HepG2 (cell line): Measurements from ENCODE around the gene PPP1R13L. TPM values are rescaled to one million over a fixed set of nuclear protein-coding genes. Genes with fewer than 3 reads are reported as not detected.
A peak's percentile ranks its signal among the peaks of the same experiment; 100 is the strongest.

Experiments used
- ATF7-NPFF ChIP-seq: sonication (generic); formaldehyde crosslinking; IDR thresholded peaks from 2 replicates; pipeline ENCODE4 v1.8.1; 2023; ENCODE audit warnings: mild to moderate bottlenecking, low read depth, missing genetic modification reagents, moderate library complexity
- FOSL1 ChIP-seq: sonication (generic); formaldehyde crosslinking; IDR thresholded peaks from 2 replicates; pipeline ENCODE4 v1.9.0; 2021; ENCODE audit warnings: missing genetic modification reagents, borderline replicate concordance
- HDAC1 ChIP-seq: sonication (generic); formaldehyde crosslinking; IDR thresholded peaks from 2 replicates; pipeline ENCODE4 v1.5.1; 2020; ENCODE audit warnings: mild to moderate bottlenecking, missing genetic modification reagents
- NFKBIZ ChIP-seq: IDR thresholded peaks from 2 replicates; pipeline ENCODE4 v1.6.1; 2018; ENCODE audit warnings: missing genetic modification reagents, missing compliant biosample characterization
- PHF20 ChIP-seq: sonication (generic); formaldehyde crosslinking; IDR thresholded peaks from 2 replicates; pipeline ENCODE4 v1.5.0; 2020; ENCODE audit warnings: mild to moderate bottlenecking, missing genetic modification reagents
- PHF5A ChIP-seq: IDR thresholded peaks from one replicate; pipeline ENCODE4 v1.6.1; 2018; ENCODE audit warnings: low read depth, missing genetic modification reagents; ENCODE audit not compliant: unreplicated experiment
- TEAD3 ChIP-seq: optimal IDR thresholded peaks from 2 replicates; pipeline ENCODE3; 2016; ENCODE audit warnings: borderline replicate concordance
- ZNF121 ChIP-seq: sonication (generic); formaldehyde crosslinking; IDR thresholded peaks from 2 replicates; pipeline ENCODE4 v1.5.0; 2020; ENCODE audit warnings: mild to moderate bottlenecking, missing genetic modification reagents
- ZNF318 ChIP-seq: sonication (generic); formaldehyde crosslinking; IDR thresholded peaks from 2 replicates; pipeline ENCODE4 v1.4.0; 2020; ENCODE audit warnings: mild to moderate bottlenecking, missing genetic modification reagents
- ZNF333 ChIP-seq: sonication (generic); formaldehyde crosslinking; IDR thresholded peaks from 2 replicates; pipeline ENCODE4 v1.4.0; 2020; ENCODE audit warnings: mild to moderate bottlenecking, missing genetic modification reagents, borderline replicate concordance
- ZNF619 ChIP-seq: sonication (generic); formaldehyde crosslinking; IDR thresholded peaks from 2 replicates; pipeline ENCODE4 v1.4.0; 2020; ENCODE audit warnings: mild to moderate bottlenecking, missing genetic modification reagents
- ZSCAN22 ChIP-seq: sonication (generic); formaldehyde crosslinking; IDR thresholded peaks from 2 replicates; pipeline ENCODE4 v1.4.0; 2020; ENCODE audit warnings: mild to moderate bottlenecking, missing genetic modification reagents
- polyA plus RNA-seq, 8 experiments: library from polyadenylated mRNA; depleted of rRNA in 3 of 8; stranded (reverse) in 7 of 8; unstranded in 1 of 8; fragments of >200 nt; fragmentation: Illumina TruSeq in 4 of 8; extraction: Trizol in 4 of 8; gene quantifications; 2 replicates each; pipeline versions ENCODE4 v1.2.1 to v1.2.3, GENCODE V29; 2011 to 2016; ENCODE audit warnings: low read depth in 4 of 8, missing spikeins in 1 of 8, mixed read lengths in 1 of 8; ENCODE audit not compliant: insufficient read depth in 1 of 8
- total RNA-seq, 5 experiments: library from RNA; depleted of rRNA; stranded (reverse); fragments of >200 nt; fragmentation: Illumina TruSeq; extraction: Trizol; gene quantifications; 2 replicates each; pipeline ENCODE4 v1.2.3, GENCODE V29; 2016; ENCODE audit warnings: low read depth in 1 of 5
- TF ChIP-seq, protein P1 (sequence below), 2 experiments: IDR thresholded peaks; 2 replicates each; pipeline ENCODE4 v1.6.1; 2011 to 2012; ENCODE audit warnings: low read length in 2 of 2, borderline replicate concordance in 1 of 2, low read depth in 1 of 2, mild to moderate bottlenecking in 1 of 2, moderate library complexity in 1 of 2
- TF ChIP-seq, protein P2 (sequence below): sonication (generic); formaldehyde crosslinking; IDR thresholded peaks from 2 replicates; pipeline ENCODE4 v1.8.1; 2023; ENCODE audit warnings: mild to moderate bottlenecking, missing genetic modification reagents
- TF ChIP-seq, protein P3 (sequence below): sonication (generic); formaldehyde crosslinking; IDR thresholded peaks from 2 replicates; pipeline ENCODE4 v1.5.0; 2020; ENCODE audit warnings: missing genetic modification reagents

PPP1R13L gene
- total and polyA plus RNA-seq, 2 of the 13 experiments (the other 11 are each of a cell fraction or from before 2014, with no cell fraction given): 1.3 to 6.6 TPM

- TF ChIP-seq, protein P1, sequence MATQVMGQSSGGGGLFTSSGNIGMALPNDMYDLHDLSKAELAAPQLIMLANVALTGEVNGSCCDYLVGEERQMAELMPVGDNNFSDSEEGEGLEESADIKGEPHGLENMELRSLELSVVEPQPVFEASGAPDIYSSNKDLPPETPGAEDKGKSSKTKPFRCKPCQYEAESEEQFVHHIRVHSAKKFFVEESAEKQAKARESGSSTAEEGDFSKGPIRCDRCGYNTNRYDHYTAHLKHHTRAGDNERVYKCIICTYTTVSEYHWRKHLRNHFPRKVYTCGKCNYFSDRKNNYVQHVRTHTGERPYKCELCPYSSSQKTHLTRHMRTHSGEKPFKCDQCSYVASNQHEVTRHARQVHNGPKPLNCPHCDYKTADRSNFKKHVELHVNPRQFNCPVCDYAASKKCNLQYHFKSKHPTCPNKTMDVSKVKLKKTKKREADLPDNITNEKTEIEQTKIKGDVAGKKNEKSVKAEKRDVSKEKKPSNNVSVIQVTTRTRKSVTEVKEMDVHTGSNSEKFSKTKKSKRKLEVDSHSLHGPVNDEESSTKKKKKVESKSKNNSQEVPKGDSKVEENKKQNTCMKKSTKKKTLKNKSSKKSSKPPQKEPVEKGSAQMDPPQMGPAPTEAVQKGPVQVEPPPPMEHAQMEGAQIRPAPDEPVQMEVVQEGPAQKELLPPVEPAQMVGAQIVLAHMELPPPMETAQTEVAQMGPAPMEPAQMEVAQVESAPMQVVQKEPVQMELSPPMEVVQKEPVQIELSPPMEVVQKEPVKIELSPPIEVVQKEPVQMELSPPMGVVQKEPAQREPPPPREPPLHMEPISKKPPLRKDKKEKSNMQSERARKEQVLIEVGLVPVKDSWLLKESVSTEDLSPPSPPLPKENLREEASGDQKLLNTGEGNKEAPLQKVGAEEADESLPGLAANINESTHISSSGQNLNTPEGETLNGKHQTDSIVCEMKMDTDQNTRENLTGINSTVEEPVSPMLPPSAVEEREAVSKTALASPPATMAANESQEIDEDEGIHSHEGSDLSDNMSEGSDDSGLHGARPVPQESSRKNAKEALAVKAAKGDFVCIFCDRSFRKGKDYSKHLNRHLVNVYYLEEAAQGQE (IDR thresholded peaks at IDR 0.05; ENCODE audit: borderline replicate concordance in 1 of 2, low read depth in 1 of 2, low read length in 2 of 2): no peak
- TF ChIP-seq, protein P2, sequence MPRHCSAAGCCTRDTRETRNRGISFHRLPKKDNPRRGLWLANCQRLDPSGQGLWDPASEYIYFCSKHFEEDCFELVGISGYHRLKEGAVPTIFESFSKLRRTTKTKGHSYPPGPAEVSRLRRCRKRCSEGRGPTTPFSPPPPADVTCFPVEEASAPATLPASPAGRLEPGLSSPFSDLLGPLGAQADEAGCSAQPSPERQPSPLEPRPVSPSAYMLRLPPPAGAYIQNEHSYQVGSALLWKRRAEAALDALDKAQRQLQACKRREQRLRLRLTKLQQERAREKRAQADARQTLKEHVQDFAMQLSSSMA (CRISPR knock-in tag): no peak
- TF ChIP-seq HDAC1 (0 out of 2 replicates have a peak, but pooled peaks have one; percentile 18), TEAD3 (CRISPR knock-in tag) (peak; percentile 55), ATF7-NPFF (CRISPR knock-in tag) (no peak), ZNF333 (no peak), ZNF121 (CRISPR knock-in tag) (no peak), ZSCAN22 (CRISPR knock-in tag) (no peak), FOSL1 (CRISPR knock-in tag) (peak; percentile 56; the same call in 1 of the 2 replicates), PHF20 (no peak), ZNF318 (CRISPR knock-in tag) (no peak), ZNF619 (no peak), NFKBIZ (CRISPR knock-in tag) (no peak), PHF5A (CRISPR knock-in tag) (no peak)
- TF ChIP-seq, protein P3, sequence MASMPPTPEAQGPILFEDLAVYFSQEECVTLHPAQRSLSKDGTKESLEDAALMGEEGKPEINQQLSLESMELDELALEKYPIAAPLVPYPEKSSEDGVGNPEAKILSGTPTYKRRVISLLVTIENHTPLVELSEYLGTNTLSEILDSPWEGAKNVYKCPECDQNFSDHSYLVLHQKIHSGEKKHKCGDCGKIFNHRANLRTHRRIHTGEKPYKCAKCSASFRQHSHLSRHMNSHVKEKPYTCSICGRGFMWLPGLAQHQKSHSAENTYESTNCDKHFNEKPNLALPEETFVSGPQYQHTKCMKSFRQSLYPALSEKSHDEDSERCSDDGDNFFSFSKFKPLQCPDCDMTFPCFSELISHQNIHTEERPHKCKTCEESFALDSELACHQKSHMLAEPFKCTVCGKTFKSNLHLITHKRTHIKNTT (CRISPR knock-in tag): no peak
Observed at GRCh38 chr19:45448887-45449299, 44.0 kb upstream of the PPP1R13L start (continued).
